Mucosa of stomach (tissue), 1 donor: ENCODE results near the gene NUDT21.
"Not testable (repeated sequence)": the region's sequence is repeated elsewhere in the genome, so short reads cannot be mapped to it uniquely, and the experiment has no call there.

ENCODE experiments used
- H3K27me3 ChIP-seq: one replicate; pipeline ENCODE4 v1.7.0; 2013; ENCODE audit warnings: mild to moderate bottlenecking, low read length; ENCODE audit not compliant: control insufficient read depth, insufficient read depth
- H3K36me3 ChIP-seq: one replicate; pipeline ENCODE4 v1.7.0; 2013; ENCODE audit warnings: low read length; ENCODE audit not compliant: control insufficient read depth, insufficient read depth
- H3K4me1 ChIP-seq: one replicate; pipeline ENCODE4 v1.7.0; 2013; ENCODE audit warnings: mild to moderate bottlenecking, low read length; ENCODE audit not compliant: control insufficient read depth, insufficient read depth
- H3K4me3 ChIP-seq: one replicate; pipeline ENCODE4 v1.7.0; 2013; ENCODE audit warnings: low read length
- H3K9ac ChIP-seq: one replicate; pipeline ENCODE4 v1.7.0; 2013; ENCODE audit warnings: mild to moderate bottlenecking, low read length, moderate library complexity
- H3K9me3 ChIP-seq: one replicate; pipeline ENCODE4 v1.7.0; 2013; ENCODE audit warnings: mild to moderate bottlenecking, low read length, moderate library complexity; ENCODE audit not compliant: control insufficient read depth
- donor health status: Pancreatic carcinoma.

The NUDT21 gene

DNA sequence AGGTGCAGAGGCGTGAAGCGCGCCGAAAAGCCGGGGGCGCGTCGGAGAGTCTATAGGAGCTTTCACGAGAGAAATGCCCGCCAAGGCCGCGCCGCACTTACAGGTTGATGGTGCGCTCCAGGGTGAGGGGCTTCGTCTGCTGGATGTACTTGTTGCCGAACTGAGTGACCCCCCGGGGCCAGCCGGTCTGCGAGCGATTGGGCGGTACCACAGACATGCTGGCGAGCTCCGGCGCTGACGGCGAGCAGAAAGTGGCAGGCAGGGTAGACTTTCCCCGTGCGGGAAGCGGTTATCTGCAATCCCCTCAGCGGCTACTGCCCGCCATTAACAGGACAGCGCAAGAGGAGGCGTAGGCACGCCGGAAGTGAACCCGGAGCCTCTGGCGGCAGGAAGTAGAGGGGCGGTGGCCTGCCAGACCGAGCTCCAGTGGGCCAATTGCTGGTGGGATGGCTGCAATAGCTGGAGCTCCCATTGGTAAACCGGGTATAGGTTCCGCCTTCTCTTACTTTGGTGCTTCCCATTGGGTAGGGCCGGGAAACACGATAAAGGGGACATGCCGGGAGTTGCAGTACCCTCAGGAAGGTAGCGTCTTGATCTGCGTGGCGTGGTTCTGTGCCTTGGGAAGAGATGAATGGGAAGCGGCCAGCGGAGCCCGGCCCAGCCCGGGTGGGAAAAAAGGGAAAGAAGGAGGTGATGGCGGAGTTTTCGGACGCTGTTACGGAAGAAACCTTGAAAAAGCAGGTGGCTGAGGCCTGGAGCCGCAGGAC, at the start of gene NUDT21, which contains the start of gene OGFOD1:
NUDT21 (minus strand) TSS at position 347 of the 767 bp plus-strand sequence; CDS start at position 217, 130 bp downstream.
OGFOD1 (plus strand) TSS at position 569 of the 767 bp plus-strand sequence; CDS start at position 628, 59 bp downstream.
- Histone ChIP-seq H3K9ac (peak within 1 kb of the TSS; percentile 92), H3K4me1 (peaks cover 17% of the 10 kb centered on the region), H3K36me3 (no peaks in the 10 kb centered on the region), H3K9me3 (no peaks in the 10 kb centered on the region), H3K27me3 (no peaks in the 10 kb centered on the region), H3K4me3 (peak within 1 kb of the TSS; percentile 89)

DNA sequence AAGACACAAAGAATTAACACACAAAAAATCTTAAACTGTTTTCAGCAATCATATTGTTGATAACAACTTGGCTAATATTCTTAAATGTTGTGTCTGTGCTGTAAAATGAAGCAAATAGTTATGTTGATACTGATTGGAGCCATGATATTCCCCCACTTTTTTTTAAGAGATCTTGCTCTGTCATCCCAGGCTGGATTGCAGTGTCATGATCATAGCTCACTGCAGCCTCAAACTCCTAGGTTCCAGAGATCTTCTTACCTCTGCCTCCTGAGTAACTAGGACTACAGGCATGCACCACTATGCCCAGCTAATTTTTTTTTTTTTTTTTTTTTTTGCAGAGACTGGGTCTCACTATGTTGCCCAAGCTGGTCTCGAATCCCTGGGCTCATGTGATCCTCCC, 42.7 kb upstream of the NUDT21 start:
- no peak overlapping the region for H3K4me3 ChIP-seq
- H3K9me3 ChIP-seq = no peaks in the 10 kb centered on the region
- no peaks in the 10 kb centered on the region for H3K27me3 ChIP-seq
- peaks cover under 1% of the 10 kb centered on the region for H3K36me3 ChIP-seq
- H3K4me1 ChIP-seq = no peaks in the 10 kb centered on the region
- no peak overlapping the region for H3K9ac ChIP-seq

- Histone ChIP-seq H3K36me3 (no peaks in the 10 kb centered on the region), H3K9me3 (no peaks in the 10 kb centered on the region), H3K9ac (no peak overlapping the region), H3K4me3 (no peak overlapping the region), H3K4me1 (no peaks in the 10 kb centered on the region), H3K27me3 (no peaks in the 10 kb centered on the region)
These were observed 42.0 kb upstream of the NUDT21 start for GRCh38 chr16:56493126-56493525.

DNA sequence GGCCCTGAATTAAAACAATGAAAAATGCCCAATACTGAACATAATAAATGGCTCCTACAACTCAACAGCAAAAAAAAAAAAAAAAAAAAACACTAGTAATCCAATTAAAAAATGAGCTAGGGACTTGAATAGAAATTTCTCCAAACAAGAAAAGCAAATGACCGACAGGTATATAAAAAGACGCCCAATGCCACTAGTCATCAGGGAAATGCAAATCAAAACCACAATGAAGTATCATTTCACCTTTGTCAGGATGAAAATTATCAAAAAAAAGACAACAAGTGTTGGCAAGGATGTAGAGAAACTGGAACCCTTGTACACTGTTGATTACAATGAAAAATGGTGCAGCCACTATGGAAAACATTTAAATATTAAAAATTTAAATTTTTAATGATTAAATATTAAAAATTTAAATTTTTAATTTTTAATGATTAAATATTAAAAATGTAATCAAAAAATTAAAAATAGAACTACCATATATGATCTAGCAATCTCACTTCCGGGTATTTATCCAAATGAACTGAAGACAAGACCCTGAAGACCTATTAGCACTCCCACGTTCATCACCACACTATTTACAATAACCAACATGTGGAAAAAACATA, 40.6 kb upstream of the NUDT21 start:
- Histone ChIP-seq H3K4me1 (no peaks in the 10 kb centered on the region), H3K9ac (no peak overlapping the region), H3K4me3 (no peak overlapping the region), H3K27me3 (no peaks in the 10 kb centered on the region), H3K36me3 (no peaks in the 10 kb centered on the region), H3K9me3 (no peaks in the 10 kb centered on the region)

DNA sequence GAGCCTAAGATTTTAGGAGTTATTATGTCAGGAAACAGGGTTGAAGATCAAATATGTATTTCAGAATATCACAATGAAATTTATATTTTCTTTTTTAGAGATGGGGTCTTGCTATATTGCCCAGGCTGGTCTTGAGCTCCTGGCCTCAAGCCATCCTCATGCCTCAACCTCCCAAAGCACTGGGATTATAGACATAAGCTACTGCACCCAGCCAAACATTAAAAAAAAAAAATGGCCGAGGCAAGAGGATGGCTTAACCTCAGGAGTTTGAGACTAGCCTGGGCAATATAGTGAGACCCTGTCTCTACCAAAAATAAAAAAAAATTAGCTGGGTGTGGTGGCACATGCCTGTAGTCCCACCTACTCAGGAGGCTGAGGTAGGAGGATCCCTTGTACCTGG, 37.7 kb upstream of the NUDT21 start:
- H3K36me3 ChIP-seq, H3K4me1 ChIP-seq, H3K9me3 ChIP-seq, H3K9ac ChIP-seq, H3K4me3 ChIP-seq, H3K27me3 ChIP-seq: not testable (repeated sequence)

DNA sequence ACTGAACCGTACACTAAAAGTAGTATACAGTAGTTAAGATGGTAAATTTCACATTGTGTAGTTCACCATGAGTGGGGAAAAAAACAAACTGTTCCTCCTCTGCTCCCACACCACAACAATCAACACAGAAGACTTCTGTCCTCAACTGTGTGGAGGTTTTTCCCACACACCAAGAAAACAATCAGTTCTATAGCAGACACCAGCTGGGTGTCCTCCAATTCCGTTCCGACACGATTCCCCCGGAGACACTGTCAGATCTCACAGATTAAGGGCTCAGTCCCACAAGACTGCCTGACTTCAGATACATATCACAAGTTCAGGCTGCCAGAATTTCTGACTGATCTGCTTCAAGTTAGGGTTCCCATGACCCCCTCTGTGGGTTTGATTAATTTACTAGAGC, 36.9 kb upstream of the NUDT21 start:
- Histone ChIP-seq H3K4me3 (no peak overlapping the region), H3K27me3 (no peaks in the 10 kb centered on the region), H3K36me3 (no peaks in the 10 kb centered on the region), H3K9ac (no peak overlapping the region), H3K9me3 (no peaks in the 10 kb centered on the region), H3K4me1 (no peaks in the 10 kb centered on the region)

GRCh38 chr16:56483394-56483793, 32.3 kb upstream of the NUDT21 start:
- Histone ChIP-seq H3K9me3 (no peaks in the 10 kb centered on the region), H3K27me3 (no peaks in the 10 kb centered on the region), H3K4me1 (no peaks in the 10 kb centered on the region), H3K4me3 (no peak overlapping the region), H3K9ac (no peak overlapping the region), H3K36me3 (peaks cover 3% of the 10 kb centered on the region)

DNA sequence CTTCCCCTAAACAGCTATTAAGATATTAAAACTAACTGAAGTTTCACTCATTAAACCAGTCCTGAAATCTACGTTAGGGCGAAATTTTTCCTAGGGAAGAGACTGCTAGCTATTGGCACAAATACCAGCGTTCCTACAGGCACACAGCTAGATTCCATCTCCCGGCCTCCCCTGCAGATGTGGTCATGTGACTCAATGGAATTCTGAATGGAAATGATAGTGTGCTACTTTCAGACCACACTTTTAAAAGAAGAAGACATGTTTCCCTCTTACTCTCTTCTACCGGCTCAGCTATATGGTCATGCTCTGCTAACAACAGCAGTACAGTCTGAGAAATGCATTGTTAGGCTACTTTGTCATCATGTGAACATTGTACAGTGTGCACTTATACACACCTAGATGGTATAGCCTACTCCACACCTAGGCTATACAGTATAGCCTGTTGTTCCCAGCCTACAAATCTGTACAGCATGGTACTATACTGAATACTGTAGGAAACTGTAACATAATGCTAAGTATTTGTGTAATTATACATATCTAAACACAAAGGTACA, 31.6 kb upstream of the NUDT21 start:
- Histone ChIP-seq H3K27me3 (no peaks in the 10 kb centered on the region), H3K9ac (no peak overlapping the region), H3K36me3 (peaks cover 3% of the 10 kb centered on the region), H3K4me1 (no peaks in the 10 kb centered on the region), H3K4me3 (no peak overlapping the region), H3K9me3 (no peaks in the 10 kb centered on the region)

DNA sequence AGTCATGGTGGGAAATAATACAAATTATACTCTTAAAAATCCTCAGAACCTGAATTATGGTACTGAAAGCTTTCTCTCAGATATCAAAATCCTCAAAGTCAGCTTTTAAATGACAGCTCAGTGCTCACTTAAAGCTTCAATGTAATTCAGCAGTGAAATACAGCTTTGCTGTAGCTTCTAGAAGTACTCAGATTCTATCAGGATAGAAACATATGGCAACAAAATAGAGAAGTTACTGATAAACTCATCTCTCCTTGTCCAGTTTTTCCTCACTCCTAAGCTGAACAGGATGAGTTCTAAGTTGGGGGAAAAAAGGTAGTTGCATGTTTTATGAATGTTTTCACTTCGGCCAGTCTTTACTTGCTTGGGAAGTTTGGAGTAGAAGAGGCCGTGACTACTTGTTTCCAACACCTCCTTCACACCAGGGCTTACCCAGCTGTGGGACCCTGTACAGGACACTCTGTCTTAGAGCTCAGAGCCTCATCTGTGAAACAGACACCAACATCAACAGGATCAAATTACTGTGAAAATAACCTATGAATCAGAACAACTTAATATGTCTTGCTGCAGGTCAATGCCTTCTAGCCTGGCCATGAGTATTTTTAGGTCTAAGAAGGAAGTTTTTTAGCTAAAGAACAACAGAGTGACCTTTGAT, 30.5 kb upstream of the NUDT21 start:
- H3K27me3 ChIP-seq = no peaks in the 10 kb centered on the region
- peaks cover 3% of the 10 kb centered on the region for H3K36me3 ChIP-seq

GRCh38 chr16:56480776-56481467, 29.8 kb upstream of the NUDT21 start:
- peaks cover 3% of the 10 kb centered on the region for H3K36me3 ChIP-seq
- no peaks in the 10 kb centered on the region for H3K9me3 ChIP-seq
- no peak overlapping the region for H3K9ac ChIP-seq
- no peak overlapping the region for H3K4me3 ChIP-seq
- H3K27me3 ChIP-seq = no peaks in the 10 kb centered on the region
- H3K4me1 ChIP-seq = no peaks in the 10 kb centered on the region

More for the DNA sequence above, 30.5 kb upstream of the NUDT21 start:
- Histone ChIP-seq H3K4me3 (no peak overlapping the region), H3K9me3 (no peaks in the 10 kb centered on the region), H3K4me1 (no peaks in the 10 kb centered on the region), H3K9ac (no peak overlapping the region)

- Histone ChIP-seq H3K36me3 (peaks cover 3% of the 10 kb centered on the region), H3K27me3 (no peaks in the 10 kb centered on the region), H3K4me1 (no peaks in the 10 kb centered on the region), H3K9ac (no peak overlapping the region), H3K4me3 (no peak overlapping the region), H3K9me3 (no peaks in the 10 kb centered on the region)
These were observed 28.3 kb upstream of the NUDT21 start for GRCh38 chr16:56479469-56479868.
